Germinal center (tissue), 1 donor: ENCODE data around the gene HDAC4.

Source experiments
- DNase-seq: peaks from one replicate; pipeline ENCODE4 v3.0.0; 2012; ENCODE audit warnings: mixed read lengths, low spot score

Gene HDAC4

DNA sequence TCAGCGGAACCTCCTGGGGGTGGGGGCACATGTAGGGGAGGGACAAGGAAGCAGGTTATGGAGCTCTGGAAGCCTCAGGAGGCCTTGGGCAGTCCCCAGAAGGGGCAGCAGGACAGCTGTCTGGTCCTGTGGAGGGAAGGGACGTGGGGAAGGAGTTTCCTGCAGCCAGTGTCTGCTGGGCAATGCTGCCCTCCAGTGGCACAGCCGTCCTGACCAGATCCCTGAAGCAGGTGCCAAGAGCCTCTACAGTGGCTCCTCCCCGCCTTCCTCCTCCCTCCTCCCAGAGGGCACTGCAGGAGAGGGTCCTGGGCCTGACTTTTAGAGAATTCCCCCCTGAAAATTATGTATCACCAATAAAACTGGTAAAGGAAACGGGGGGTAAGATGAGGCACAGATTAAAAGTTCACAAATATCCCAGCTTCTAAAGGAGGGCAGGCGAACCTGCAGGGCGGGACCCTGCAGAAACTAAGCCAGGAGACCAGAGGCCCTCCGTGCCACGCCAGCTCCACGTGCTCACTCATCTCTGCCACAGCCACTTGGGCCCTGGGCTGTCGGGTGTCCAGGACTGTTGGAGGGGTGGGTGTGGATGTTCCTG lies 294.4 kb downstream of the HDAC4 start:
- peak; percentile 5 for DNase-seq

DNA sequence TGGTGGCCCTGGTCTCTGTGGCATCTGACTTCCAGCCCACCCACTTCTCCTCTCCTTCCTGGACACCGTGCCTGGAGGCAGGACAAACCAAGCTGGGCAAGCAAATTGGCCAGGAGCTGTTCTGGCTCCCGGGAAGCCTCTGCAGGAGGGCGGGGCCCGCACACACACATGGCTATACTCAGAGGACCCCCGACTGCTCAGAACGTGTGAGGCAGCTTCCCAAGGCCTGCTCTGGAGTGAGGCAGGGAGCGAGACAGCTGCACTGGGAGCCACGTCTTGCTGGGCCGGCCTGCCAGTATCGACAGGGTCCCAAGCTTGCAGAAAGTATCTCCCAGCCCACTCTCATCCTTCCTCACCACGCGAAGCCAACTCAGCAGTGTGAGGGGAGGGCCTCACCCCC lies 295.6 kb downstream of the HDAC4 start:
- no peak for DNase-seq

DNA sequence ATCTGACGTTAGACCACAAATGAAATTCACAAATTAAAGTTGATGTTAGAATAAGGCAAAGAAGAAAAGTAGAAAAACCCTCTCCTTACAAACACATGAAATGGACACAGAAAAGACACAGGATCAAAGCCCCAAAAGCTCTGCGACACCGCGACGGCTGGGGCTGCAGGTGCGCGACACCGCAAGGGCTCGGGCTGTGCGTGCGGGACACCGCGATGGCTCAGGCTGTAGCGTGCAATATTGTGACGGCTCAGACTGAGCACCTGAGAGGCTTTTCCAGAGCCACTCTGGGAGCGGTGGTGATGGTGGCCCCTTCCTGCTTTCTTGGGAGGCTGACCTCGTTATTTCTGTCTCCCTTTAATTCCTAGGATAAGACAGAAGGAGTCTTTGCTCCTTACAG lies 296.0 kb downstream of the HDAC4 start:
- no peak for DNase-seq

DNA sequence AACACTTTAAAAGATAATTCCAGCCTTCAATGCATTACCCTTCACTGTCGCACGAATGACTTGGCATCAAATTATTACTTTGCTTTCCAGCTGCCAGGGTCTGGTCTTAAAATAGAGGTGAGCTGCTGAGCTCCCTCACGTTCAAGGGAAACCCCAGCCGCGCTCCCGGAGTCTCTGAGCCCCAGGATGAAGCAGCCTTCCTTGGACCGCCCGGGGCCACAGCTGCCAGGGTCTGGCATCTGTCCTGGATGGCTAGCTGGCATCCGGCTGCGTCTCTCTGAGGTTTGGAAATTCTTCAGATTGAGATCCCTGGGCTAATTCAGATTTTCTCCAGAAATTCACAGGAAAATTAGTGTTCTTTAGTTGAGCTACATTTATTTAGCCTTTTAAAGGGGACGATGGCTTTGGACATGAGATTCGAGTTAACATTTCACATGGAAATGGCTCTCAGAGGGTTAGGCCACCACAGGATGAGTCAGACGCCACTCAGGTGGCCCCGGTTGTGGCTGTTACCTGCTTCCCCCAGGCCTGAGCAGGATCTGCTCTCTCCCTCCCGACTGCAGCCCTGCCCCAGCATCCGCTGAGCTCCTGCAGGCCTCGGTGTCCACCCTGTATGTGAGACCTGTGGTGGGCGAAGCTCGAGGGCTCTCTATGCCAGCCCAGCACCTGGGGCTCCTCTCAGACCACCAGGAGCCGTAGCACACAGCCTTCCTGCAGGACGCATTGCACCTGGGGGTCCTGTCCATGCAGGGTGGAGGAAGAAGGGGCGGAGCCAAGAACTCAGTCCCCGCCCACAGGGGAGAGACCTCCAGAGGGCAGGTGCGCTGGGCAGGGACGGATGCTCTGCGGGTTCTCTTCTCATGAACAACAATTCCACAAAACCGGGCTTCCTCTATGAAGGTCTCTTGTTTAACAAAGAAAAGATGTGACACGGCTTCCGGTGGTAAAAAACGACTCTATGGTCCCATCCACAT lies 297.4 kb downstream of the HDAC4 start:
- DNase-seq: no peak

DNA sequence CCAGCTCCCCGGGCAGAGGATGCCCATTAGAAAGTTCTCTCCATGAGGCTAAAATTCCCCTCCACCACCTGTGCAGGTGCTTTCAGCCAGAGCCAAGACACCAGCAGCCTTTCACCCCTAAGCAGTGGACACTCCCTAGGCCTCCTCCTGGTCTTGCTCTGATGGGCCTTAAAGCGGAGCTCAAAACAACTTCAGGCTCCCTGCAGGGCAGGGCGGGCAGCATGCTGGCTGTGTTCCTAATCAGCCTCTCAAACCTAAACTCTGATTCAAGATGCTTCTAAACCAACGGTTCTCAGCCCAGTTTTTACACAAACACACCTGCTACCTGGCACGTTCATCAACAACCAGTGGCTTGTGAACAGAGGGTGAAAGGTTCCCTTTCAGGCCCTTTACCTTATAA lies 298.6 kb downstream of the HDAC4 start:
- DNase-seq: no peak

DNA sequence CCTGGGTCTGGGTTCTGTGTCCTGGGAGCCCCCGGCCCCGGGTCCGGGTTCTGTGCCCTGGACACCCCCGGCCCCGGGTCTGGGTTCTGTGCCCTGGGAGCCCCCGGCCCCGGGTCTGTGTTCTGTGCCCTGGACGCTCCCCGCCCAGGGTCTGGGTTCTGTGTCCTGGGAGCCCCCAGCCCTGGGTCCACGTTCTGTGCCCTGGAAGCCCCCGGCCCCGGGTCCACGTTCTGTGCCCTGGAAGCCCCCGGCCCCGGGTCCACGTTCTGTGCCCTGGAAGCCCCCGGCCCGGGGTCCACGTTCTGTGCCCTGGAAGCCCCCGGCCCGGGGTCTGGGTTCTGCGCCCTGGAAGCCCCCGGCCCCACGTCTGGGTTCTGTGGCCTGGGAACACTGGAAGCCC lies 299.0 kb downstream of the HDAC4 start:
- DNase-seq: no peak

DNA sequence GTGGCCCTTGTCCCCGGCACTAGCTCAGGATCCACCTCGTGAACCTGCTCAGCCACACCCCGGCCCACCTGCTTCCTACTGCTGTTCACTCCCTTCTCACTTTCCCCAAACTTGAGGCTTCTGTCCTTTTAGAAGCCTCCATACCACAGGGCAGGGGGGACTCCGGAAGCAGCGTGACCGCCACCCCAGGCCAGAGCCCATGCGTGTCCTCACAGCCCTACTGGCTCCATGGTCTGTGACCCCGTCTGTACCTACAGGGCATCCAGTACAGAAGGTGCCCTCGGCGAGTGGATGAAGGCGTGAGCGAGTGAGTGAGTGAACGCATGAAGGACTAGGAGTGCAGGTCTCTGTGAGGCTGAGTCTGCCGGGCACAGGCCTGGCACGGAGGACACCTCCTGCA lies 299.7 kb downstream of the HDAC4 start:
- no peak for DNase-seq

DNA sequence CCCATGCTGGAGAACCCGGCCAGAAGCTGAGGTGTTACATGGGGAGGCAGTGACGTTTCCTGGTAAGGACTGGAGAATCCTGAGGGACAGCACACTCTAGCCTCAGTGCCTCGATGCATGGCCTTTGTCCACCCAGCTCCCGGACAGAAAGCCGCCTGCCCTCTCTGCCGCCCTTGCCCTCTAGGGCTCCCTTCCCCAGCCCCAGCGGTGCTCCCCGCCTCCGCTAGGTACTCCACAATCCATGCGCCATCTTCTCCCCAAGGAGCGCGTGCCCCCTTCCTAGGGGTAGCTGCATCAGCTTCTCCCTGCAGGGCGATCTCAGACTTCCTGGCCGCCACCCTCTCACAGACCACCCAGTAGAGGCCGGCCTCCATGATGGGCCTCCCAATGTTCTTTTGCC lies 301.3 kb downstream of the HDAC4 start:
- no peak for DNase-seq

DNA sequence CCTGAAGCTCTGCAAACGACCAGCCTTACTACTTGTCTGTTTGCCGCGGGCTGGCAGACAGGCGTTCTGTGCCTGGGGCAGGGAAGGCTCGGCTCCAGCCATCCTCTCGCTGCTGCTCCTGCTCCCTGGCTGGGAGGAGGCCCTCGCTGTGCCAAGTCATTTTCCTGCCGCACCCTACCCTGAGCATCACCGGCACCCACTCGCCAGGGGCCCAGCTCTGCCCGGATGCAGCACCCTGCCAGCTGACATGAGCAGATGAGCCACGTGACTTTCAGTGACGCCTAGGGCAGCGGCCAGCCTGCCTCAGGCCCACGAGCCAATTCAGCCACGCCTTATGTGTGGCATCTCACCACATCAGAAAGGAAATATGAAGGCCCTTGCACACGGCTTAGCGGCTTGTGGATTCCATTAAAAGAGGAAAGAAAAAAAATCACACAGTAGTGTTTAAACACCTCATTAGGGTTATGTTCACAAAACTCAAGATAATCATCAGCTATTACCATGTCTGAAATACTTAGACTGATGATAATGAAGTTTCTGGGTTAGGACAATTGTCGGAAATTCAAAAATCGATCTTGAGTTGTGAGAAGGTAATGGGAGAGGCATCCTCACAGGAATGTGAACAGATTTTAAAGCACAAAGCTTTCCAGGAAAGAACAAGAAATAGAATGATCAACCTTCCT lies 302.4 kb downstream of the HDAC4 start:
- DNase-seq: no peak

DNA sequence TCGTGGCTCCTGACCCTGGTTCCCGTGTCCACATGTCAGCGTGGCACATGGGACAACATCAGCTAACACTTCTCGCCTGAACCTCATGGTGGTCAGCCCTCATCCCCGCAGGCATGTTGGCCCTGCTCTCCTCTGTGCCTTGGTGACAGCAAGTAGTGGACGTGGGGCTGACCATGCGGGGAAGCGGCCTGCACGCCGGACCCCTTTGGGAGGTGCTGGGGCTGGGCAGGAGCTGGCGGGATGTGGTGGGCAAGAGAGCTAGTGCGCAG lies 303.5 kb downstream of the HDAC4 start:
- no peak for DNase-seq

DNA sequence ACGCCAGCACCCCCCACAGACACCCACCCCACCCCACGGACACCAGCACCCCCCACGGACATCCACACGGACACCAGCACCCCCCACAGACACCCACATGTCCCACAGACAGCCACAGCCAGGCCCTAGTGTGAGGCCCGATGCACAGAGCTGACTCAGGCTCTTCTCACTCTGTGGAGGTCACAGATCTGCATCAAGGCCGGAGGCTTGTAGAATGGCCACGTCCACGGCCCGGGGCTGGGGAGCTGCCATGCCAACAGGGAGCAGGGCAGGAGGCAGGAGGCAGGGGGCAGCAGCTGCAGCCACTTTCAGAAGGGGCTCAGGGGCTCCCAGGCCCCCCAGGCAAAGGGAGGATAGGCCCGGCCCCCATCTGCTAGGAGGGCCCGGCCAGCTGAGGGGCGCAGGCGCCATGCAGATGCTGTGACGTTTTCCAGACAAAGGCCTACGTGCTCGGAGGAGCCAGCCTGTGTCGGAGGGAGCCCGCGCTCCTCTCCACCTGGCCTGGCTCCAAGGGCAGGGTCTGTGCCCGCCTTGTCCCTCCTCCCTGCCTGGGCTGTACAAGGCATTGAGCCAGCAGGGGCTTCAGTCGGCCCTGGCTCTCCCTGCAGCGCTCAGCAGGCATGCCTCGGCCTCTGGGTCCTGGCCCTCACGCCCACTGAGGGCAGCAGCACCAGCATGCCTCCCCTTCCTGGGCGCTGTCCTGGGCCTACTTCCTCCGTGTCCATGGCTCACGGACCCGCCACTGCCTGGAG lies 304.0 kb downstream of the HDAC4 start:
- no peak for DNase-seq

DNA sequence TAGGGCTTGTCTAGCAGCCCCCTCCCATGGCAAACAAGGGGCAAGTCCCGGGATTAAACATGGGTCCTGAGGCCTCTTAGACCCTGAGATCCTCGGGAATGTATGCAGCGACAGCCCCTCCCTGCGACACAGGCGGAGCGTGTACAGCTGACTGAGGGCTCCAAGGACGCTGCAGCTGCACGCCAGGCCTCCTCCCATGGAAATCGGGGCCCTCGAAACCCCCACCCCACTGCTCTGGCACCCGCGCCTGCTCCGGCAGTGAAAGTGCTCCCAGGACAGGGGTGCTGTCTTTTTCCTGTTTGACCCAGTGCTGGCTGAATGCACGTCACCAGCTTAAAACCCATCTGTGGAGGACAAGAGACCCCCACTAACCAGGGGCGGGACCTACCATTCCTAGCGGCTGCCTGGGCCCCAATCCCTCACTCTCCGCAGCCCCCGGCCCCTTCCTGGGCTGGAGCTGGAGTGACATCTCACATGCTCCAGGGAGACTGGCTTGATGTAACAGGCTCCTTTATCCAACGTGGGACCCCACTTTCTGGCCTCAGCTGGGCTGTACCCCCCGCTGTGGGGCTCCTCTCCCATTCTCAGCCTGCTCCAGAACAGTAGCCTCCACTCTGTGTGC lies 305.2 kb downstream of the HDAC4 start:
- no peak for DNase-seq

DNA sequence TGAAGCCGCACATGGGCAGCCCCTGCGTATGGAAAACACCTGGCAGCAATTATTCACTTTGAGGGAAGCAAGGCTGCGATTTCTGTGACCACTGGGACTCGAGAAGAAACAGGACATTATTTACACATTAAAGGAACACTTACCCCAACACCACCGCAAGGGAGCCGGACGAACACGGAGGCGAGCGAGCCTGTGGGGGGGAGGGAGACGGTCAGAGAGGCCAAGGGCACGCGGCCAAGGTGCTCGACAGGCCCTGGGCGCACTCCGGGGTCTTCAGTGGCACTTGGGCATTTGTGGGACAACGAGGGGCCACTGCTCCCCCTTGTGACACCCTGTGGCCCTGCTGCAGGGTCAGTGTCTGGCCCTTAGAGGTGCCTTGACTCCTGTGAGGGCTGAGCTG lies 306.0 kb downstream of the HDAC4 start:
- DNase-seq: no peak

DNA sequence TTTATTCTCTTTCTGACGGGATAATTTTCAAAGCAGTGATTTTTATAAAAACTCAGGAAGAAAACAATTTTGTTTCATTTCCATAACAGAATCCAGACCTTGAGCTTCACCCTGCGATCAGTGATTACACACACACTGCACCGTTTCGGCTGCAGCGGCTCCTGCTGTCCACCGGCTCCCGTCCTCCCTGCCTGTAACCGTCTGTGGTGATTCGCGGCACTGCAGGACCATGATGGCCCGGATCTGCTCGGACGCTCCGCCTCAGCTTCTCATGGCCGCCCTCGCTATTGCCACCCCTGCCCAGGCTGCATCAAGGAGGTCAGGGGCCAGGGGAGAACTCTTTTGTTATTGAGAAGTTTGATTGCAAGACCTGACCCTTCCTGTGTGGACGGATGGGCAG lies 306.9 kb downstream of the HDAC4 start:
- no peak for DNase-seq

DNA sequence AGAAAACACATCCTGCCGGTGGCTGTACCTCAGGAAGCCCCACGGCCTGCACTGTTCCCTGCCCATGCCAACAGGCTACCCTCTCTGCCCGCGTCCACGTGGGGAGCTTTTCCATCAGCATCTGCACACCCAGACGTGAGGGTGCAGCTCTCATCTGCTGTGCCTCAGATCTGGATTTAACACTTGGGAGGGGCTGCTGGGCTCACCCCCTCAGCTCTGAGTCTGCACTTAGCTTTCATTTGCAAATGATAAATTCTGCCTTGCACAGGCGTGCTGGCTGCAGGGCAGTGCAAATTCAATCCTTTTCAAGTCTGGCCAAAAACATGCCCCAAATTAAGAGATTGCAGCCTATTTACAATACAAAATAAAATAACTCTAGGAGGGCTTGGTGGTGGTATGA lies 307.3 kb downstream of the HDAC4 start:
- no peak for DNase-seq

DNA sequence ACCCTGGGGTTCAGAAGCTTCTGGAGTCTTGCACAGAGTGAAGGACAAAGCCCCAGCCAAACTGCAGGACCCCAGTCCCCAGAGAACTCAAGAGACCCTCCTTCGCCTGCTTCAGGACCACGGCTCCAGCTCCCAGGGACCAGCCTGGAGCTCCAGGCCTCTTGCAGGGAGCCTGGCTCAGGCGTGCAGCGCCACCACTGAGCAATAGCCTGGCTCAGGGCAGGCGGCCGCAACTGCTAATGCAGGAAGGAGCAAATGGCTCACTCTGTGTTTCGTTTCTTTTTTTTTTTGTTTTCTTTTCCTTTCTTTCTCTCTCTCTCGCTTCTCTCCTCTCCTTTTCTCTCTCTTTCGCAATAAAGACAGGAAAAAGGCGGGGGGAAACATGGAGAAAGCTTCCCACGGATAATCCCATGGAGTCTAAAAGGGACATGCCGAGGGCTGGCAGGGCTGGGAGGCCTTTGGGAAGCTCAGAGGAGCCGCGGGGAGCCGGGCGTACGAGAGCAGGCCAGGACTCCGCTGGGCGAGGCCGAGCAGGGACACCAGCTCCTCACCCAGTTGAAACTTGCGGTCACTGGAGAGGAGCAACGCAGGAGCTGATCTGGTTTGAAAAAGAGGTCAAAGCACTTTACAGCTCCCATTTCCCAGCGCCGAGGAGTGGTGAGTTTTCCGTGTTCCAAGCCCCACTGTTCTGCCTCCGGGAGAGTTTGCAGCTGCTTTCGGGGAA lies 308.1 kb downstream of the HDAC4 start:
- no peak for DNase-seq

DNA sequence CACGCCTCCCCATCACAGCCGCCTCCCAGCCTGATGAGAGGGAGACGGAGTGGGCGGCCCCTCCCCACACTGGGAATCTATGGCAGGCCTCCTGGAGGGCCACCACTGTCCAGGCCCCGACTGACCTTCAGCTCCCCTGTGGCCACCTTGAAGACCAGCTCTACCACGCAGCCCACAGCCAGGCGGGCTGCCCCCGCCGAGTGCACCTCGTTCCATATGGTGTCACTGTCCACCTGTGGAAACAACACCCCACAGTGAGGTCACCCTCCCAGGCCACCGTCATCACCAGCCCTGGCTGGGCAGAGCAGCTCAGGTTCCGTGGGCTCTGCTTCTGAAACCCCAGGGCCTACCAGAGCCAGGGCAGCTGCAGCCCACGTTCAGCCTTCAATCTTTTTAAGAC lies 310.9 kb downstream of the HDAC4 start:
- DNase-seq: no peak

DNA sequence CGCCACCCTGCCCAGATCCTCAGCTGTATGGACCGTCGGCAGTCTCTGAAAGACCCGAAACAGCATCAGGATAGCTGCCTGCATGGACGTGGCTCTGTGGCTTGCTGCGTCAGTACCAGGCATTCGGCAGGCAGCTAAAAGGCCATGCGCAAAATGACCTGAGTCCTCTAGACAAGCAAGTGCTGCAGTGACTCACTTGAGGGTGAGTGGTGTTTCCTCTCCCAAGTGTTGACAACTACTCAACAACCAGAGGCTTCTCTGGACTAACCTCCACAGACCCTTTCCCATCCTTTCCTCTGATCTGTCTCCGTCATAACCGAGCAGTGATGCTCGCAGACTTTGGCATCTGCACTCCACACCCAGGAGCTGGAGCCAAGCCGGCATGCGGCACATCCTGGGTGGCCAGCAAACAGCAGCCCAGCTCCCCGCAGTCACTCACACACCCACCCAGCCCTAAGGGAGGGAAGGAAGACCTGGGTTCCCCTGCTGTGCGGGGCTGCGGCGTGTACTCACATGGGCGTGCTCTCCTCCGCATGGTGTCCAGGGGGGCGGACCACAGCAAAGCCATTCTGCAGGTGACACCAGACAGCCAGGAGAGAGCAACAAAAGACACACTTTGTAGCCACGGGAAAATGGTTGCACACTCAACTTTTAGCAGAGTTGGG lies 313.6 kb downstream of the HDAC4 start:
- no peak for DNase-seq

DNA sequence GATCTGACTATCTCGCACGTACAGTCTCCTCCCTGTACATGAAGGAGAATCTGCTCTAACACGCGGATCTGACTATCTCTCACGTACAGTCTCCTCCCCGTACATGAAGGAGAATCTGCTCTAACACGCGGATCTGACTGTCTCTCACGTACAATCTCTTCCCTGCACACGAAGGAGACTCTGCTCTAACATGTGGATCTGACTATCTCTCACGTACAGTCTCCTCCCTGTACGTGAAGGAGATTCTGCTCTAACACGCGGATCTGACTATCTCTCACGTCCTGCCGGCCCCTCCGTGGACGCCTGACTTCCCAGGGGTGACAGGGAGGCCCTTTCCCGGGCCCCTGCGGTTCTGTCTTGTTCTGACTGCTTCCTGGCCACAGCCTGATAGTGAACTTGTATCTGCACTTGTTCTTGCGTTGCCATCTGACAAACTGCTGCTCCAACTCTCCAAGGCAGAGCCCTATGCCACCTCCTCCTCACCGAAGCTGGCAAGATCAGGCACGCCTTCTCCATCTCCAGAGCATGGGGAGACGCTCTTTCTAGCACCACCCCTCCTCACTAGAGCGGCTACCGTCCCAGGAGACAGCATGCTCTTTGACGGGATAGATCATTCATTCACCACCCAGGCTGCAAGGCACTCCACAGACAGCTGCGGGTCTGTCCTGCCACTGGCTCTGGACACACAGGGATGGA lies 314.3 kb downstream of the HDAC4 start:
- no peak for DNase-seq
